Dermis microvascular lymphatic vessel endothelial cell (primary cell): ENCODE measurements around the gene DDX43. TPM values are rescaled to one million over a fixed set of nuclear protein-coding genes. Genes with fewer than 3 reads are reported as not detected.
"Not testable (repeated sequence)": the region's sequence is repeated elsewhere in the genome, so short reads cannot be mapped to it uniquely, and the experiment has no call there.

Source experiments
- DNase-seq, 2 donors: peaks; one replicate each; pipeline versions ENCODE4 v3.0.0 to v3.0.0-alpha.2; 2010; ENCODE audit warnings: low read depth in 2 of 2
- total RNA-seq: library from RNA; depleted of rRNA; stranded (reverse); fragments of >200 nt; gene quantifications from 2 replicates; pipeline ENCODE4 v1.2.1, GENCODE V29; 2014

Gene DDX43
- 0.38 and 1.3 TPM in 2 replicates for total RNA-seq

GRCh38 chr6:73394577-73395354, at the start of gene DDX43:
Gene DDX43, plus strand, starts transcription at chr6:73394828. Its CDS starts 78 bp downstream, at chr6:73394906.
- peak; percentile 20 to 45 for DNase-seq

DNA sequence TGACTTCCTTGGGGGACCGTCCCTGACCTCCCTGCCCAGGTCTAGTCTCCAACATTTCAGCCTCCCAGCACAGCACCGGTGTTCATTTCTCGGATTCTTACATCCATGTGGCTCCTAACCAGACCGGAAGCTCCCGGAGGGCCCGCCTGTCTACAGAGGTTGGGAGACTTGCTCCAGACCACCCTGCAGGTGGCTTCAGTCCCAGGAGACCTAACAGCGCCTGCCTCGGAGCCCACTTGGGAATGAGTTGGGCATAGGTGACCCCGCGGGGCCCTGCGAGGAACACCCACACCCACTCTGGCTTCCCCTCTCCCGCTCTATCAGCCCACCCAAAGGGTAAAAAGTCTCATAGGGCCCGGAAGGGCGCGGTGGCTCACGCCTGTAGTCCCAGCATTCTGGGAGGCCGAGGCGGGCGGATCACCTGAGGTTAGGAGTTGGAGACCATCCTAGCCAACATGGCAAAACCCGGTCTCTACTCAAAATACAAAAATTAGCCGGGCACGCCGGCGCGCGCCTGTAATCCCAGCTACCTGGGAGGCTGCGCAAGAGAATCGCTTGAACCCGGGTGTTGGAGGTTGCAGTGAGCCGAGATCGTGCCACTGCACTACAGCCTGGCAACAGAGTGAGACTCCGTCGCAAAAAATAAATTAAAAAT, 46.0 kb upstream of the DDX43 start:
- no peak for DNase-seq

DNA sequence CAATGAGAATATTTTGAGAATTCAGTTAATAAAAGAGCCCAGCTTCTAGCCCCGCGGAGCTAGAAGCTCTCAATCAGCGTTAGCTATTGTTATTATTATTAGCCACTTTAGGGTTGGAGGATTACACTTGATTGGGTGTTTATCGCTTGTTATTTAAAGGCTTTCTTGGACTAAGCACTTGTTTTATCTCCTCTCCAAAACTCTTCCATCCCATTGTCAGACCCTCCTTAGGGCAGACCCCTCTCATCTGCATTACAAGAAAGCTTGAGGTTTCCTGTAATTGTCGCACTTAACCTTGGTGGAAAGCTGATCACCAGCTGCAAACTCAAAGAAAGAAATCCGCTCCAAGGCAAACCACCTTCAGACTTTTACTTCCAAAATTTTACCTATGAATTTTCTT, 45.3 kb upstream of the DDX43 start:
- no peak for DNase-seq

DNA sequence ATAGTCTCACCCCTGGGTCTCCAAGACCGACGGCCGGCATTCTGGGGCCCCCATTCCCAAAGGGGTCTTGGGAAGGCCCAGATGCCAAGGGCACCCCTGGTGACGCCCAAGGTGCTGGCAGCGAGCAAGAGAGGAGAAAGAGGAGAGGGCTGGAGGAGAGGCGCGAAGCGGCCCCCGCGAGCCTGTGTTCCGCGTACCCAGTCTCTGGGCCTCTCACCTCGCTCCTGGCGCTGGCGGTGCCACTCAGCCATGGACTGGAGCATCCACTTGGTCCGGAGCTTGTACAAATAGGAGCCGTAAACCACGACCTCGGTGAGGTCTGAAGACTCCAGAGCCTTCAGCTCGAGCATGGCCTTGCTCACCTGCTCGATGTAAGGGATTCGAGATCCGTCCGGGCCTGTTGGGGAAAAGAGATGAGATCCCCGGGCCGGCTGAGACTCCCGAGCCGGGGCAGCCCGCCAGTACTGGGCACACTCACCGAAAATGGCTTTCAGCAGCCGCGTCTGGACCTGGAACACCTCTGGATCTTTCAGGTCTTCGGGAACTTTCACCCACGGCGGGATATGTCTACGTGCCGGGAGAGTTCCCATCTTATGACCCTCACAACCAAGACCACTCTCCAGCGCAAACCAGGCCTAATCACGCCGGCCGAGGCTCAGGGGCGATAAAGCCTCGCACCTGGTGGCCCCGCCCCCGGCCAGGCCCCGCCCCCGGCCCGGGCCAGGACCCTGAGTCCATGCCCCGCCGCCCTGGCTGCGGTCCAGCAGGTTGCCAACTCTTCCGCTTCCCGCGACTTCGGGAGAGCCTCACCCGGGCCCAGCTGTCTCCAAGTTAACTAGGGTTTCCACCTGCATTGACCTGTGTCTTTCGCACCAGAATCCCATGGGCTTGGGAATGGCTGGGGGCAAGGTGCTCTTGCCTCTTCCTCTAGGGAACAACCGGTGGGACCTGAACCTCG, 40.7 kb upstream of the DDX43 start, which contains the start of gene DPPA5:
TSS of gene DPPA5 (minus strand) at position 641 of the 958 bp plus-strand sequence. CDS start at position 590, 51 bp downstream.
- DNase-seq = no peak

GRCh38 chr6:73362358-73362757, 32.3 kb upstream of the DDX43 start, which contains the start of gene KHDC3L:
Gene KHDC3L, plus strand, starts transcription at chr6:73362658. Its CDS starts 72 bp downstream, at chr6:73362730.
- DNase-seq = no peak

- no peak for DNase-seq
Observed at GRCh38 chr6:73362869-73363536, 31.6 kb upstream of the DDX43 start.

GRCh38 chr6:73363537-73363875, 31.1 kb upstream of the DDX43 start:
- no peak for DNase-seq

DNA sequence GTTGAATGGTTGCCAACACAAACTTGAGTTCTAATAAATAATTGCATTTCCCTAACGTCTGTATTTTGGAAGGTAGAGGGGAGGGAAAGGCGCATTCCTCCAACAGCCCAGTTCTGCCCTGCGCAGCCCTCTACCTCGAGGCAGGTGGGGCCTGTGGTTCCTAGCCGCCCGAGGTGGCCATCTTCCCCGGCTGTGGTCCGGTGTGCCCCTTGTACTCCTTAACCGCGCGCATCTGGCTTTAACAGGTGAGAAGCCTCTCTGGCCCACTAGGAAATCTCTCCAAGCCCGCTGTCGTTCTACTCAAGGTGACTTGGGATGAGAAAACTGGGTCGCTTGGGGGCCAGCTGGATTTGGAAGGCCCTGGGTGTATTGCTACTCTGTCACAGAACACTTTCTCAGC, 30.5 kb upstream of the DDX43 start:
- no peak for DNase-seq

DNA sequence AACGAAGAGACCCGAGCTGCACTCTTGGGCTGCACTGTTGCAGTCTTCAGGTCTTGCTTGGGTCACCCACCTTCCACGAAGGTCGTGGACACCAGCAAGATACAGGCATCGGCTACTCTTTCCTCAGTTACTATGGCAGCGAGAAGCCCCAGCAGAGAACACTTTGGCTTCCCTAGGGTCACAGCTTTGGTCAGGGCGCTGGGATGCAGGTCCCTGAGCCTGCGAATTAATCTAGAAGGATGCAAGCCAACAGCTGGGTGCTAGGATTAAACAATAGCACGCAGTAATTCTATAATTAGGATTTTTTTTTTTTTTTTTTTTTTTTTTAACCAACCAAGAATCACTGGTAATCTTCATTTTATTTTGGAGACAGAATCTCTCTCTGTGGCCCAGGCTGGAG, 30.1 kb upstream of the DDX43 start:
- DNase-seq = no peak

DNA sequence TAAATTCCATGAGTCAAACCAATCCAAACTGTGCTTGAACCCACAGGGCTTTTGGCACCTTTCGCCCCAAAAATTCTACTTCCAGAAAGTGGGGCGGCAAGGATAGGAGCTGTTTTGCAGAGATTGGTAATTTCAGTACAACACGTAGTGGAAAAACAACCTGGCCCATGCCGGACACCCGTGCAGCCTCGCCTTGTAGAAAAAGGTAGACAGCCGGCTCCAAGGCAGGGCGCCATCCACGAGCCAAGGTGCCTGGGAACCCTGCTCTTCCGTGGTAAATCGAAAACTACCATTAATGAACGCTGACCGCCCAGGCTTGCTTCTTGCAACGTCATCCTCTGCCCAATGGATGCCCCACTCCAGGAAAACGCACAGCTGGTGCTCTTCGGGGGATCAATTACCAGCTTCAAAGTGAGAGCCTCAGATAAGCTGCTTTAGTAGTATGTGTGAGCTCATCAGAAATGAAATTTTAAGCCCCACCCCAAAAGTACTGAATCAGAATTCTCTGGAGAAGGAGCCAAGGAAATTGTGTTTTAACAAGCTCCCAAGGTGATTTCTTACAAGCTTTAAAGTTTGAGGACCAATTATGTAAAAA, 26.8 kb upstream of the DDX43 start:
- DNase-seq = no peak

- DNase-seq = no peak
Observed at GRCh38 chr6:73368675-73369074, 26.0 kb upstream of the DDX43 start.

DNA sequence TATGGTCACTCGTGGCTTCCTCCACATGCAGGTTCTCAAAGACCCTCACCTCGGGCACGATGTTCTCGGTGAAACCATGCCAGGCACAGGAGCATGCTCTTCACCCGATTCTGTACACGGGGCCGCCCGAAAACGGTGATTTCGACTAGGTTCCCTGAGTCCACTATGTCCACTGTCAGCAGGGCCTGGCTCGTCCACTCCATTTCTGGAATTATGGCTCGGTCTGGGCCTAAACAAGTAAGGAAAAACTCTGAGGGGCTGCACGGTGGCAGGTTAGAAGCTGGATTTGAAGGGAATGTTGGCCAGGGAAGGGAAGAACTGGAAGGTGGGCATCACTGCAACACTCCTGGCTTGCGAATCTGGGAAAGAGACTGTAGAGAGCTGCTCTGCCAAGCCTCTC, 25.5 kb upstream of the DDX43 start:
- no peak for DNase-seq

GRCh38 chr6:73369563-73369962, 25.1 kb upstream of the DDX43 start, which contains the start of gene OOEP:
Gene OOEP, minus strand, starts transcription at chr6:73369897. Its CDS starts 105 bp downstream, at chr6:73369792.
- no peak for DNase-seq

- no peak for DNase-seq
Observed at GRCh38 chr6:73371984-73372383, 22.6 kb upstream of the DDX43 start.

DNA sequence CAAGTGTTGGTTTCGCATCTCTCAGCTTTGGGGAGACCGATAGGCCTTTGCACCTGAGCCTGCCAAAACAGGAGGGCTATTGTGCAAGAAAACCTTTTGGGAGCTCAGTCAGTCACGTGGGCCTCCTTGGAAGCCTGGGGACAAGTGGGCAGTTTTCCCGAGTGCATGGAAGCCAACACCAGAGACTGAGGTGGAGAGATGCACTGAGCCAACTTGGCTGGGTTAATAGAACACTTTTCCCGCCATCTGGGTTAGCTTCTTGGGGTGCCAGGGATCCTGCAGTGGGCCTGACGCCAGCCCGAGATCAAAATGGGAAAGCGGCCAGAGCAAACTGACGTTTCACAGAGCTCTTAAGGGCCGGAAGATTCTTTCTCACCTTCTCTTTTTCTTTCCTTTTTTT, 22.1 kb upstream of the DDX43 start:
- no peak for DNase-seq

- DNase-seq = no peak
Observed at GRCh38 chr6:73375216-73375615, 19.4 kb upstream of the DDX43 start.

DNA sequence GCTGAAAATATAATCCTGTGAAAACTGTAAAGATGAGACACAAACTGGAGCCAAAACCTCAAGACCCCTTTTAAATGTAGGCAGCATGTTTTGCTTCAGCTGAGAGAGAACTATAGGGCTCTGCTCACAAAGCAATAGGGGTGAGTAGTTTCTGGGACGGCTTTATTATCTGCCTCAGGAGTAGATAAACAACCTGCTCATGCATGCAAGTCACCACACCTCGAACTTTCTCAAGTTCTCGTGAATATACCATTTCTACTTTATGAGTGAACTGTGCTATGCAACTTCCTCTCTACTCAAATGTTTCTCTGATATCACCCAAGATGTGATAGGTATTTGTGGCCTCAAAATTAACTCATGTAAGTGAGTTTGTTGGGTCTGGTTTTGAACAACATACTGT, 17.4 kb upstream of the DDX43 start:
- no peak for DNase-seq

GRCh38 chr6:73381531-73381930, 13.1 kb upstream of the DDX43 start:
- not testable (repeated sequence) for DNase-seq

GRCh38 chr6:73382462-73383113, 12.0 kb upstream of the DDX43 start:
- DNase-seq = no peak

- no peak for DNase-seq
Observed at GRCh38 chr6:73388433-73388799, 6.2 kb upstream of the DDX43 start.
